ENCODE measurements around the gene TPCN1.

Gene TPCN1

GRCh38 chr12:113214895-113215400 lies 6.3 kb upstream of the TPCN1 start:
- Histone ChIP-seq H3K4me1 (ENCODE audit: control insufficient read depth, insufficient read depth, low read length) (no peaks in the 10 kb centered on the region), H3K27ac (ENCODE audit: extremely low read depth, low read depth, low read length) (no peak overlapping the region), H3K9me3 (ENCODE audit: control insufficient read depth, insufficient read depth, low read depth, low read length) (no peaks in the 10 kb centered on the region), H3K4me3 (ENCODE audit: low read depth, low read length) (no peak overlapping the region), H3K36me3 (ENCODE audit: control insufficient read depth in 2 of 2, insufficient read depth in 1 of 2, low read length in 2 of 2) (no peaks in the 10 kb centered on the region)
- CTCF ChIA-PET: interaction anchor here (0.6 kb wide), 1 partner anchor 1766 kb away, joined by 3 read pairs; no protein-coding TSS in a partner anchor
- no peak for TF ChIP-seq BCL11A (tag by site-specific recombination; IDR thresholded peaks at IDR 0.05; ENCODE audit: low read depth)
- no peak for TF ChIP-seq ZNF626 (tag by site-specific recombination; IDR thresholded peaks at IDR 0.05)
- 0 out of 2 replicates have a peak, but pooled peaks have one; percentile 27 for TF ChIP-seq ZEB2 (tag by site-specific recombination; IDR thresholded peaks at IDR 0.05)
- TF ChIP-seq HIC1 (tag by site-specific recombination; IDR thresholded peaks at IDR 0.05): 0 out of 2 replicates have a peak, but pooled peaks have one; percentile 18
- TF ChIP-seq ZNF571 (tag by site-specific recombination; IDR thresholded peaks at IDR 0.05): no peak
- no peak for TF ChIP-seq ZNF37A (tag by site-specific recombination; IDR thresholded peaks at IDR 0.05)
- no peak for TF ChIP-seq ZNF132 (tag by site-specific recombination; IDR thresholded peaks at IDR 0.05; ENCODE audit: borderline replicate concordance)
- TF ChIP-seq ZNF214 (tag by site-specific recombination; IDR thresholded peaks at IDR 0.05; ENCODE audit: borderline replicate concordance): no peak
- no peak for TF ChIP-seq WT1 (tag by site-specific recombination; IDR thresholded peaks at IDR 0.05)
- TF ChIP-seq ZNF426 (tag by site-specific recombination; IDR thresholded peaks at IDR 0.05): no peak
- TF ChIP-seq EGR2 (tag by site-specific recombination; IDR thresholded peaks at IDR 0.05; ENCODE audit: low read depth): no peak
- POLR2A ChIA-PET: no interaction called here

GRCh38 chr12:113216027-113216426 lies 5.2 kb upstream of the TPCN1 start:
- H3K9me3 ChIP-seq (ENCODE audit: control insufficient read depth, insufficient read depth, low read depth, low read length): no peaks in the 10 kb centered on the region
- no peaks in the 10 kb centered on the region for H3K36me3 ChIP-seq (ENCODE audit: control insufficient read depth in 2 of 2, insufficient read depth in 1 of 2, low read length in 2 of 2)
- H3K27ac ChIP-seq (ENCODE audit: extremely low read depth, low read depth, low read length): no peak overlapping the region
- no peak for TF ChIP-seq ZFP37 (tag by site-specific recombination; IDR thresholded peaks at IDR 0.05)
- no peak for TF ChIP-seq ZNF223 (tag by site-specific recombination; IDR thresholded peaks at IDR 0.05)
- TF ChIP-seq ZNF585B (tag by site-specific recombination; IDR thresholded peaks at IDR 0.05): no peak
- TF ChIP-seq, protein P1, sequence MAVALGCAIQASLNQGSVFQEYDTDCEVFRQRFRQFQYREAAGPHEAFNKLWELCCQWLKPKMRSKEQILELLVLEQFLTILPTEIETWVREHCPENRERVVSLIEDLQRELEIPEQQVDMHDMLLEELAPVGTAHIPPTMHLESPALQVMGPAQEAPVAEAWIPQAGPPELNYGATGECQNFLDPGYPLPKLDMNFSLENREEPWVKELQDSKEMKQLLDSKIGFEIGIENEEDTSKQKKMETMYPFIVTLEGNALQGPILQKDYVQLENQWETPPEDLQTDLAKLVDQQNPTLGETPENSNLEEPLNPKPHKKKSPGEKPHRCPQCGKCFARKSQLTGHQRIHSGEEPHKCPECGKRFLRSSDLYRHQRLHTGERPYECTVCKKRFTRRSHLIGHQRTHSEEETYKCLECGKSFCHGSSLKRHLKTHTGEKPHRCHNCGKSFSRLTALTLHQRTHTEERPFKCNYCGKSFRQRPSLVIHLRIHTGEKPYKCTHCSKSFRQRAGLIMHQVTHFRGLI (tag by site-specific recombination; IDR thresholded peaks at IDR 0.05): no peak
- TF ChIP-seq ZBTB49 (tag by site-specific recombination; IDR thresholded peaks at IDR 0.05; ENCODE audit: low read depth): no peak
- TF ChIP-seq ZNF677 (tag by site-specific recombination; IDR thresholded peaks at IDR 0.05): no peak
- TF ChIP-seq FEZF1 (tag by site-specific recombination; IDR thresholded peaks at IDR 0.05): no peak
- TF ChIP-seq, protein P2, sequence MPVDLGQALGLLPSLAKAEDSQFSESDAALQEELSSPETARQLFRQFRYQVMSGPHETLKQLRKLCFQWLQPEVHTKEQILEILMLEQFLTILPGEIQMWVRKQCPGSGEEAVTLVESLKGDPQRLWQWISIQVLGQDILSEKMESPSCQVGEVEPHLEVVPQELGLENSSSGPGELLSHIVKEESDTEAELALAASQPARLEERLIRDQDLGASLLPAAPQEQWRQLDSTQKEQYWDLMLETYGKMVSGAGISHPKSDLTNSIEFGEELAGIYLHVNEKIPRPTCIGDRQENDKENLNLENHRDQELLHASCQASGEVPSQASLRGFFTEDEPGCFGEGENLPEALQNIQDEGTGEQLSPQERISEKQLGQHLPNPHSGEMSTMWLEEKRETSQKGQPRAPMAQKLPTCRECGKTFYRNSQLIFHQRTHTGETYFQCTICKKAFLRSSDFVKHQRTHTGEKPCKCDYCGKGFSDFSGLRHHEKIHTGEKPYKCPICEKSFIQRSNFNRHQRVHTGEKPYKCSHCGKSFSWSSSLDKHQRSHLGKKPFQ (tag by site-specific recombination; IDR thresholded peaks at IDR 0.05): no peak
- TF ChIP-seq ZNF311 (tag by site-specific recombination; IDR thresholded peaks at IDR 0.05; ENCODE audit: borderline replicate concordance): no peak
- no peak overlapping the region for H3K4me3 ChIP-seq (ENCODE audit: low read depth, low read length)
- ChIA-PET POLR2A (interaction anchor here (1.3 kb wide), 1 partner anchor 31 kb away, joined by 4 read pairs; the partner anchor contains the start of genes DDX54 and RITA1), CTCF (no interaction called here)
- no peaks in the 10 kb centered on the region for H3K4me1 ChIP-seq (ENCODE audit: control insufficient read depth, insufficient read depth, low read length)

Data from HEK293 (cell line).